Lower lobe of right lung (tissue), 2 donors: ENCODE measurements around the gene RPGR. TPM values are rescaled to one million over a fixed set of nuclear protein-coding genes. Genes with fewer than 3 reads are reported as not detected.

Source experiments
- ATAC-seq, 2 donors: fragments of 200-7000 bp; cut with Tn5 transposase; one replicate each; pipeline ENCODE4 v1.9.1; 2020 to 2022; ENCODE audit warnings: mild to moderate bottlenecking in 2 of 2, moderate library complexity in 2 of 2
- DNase-seq: peaks from one replicate; pipeline ENCODE4 v3.0.0-alpha.2; 2020
- H3K27ac ChIP-seq: fragments of 200-600 bp; one replicate; pipeline ENCODE4 v1.8.0; 2022
- H3K27me3 ChIP-seq: fragments of 200-600 bp; one replicate; pipeline ENCODE4 v1.8.0; 2022; ENCODE audit warnings: low read depth
- H3K36me3 ChIP-seq: fragments of 200-600 bp; one replicate; pipeline ENCODE4 v1.8.0; 2022; ENCODE audit warnings: mild to moderate bottlenecking
- H3K4me1 ChIP-seq: fragments of 200-600 bp; one replicate; pipeline ENCODE4 v1.8.0; 2022
- H3K4me3 ChIP-seq: fragments of 200-600 bp; one replicate; pipeline ENCODE4 v1.8.0; 2022; ENCODE audit warnings: mild to moderate bottlenecking
- H3K9me3 ChIP-seq: fragments of 200-600 bp; one replicate; pipeline ENCODE4 v1.8.0; 2022
- CTCF ChIP-seq: fragments of 200-600 bp; IDR thresholded peaks from one replicate; pipeline ENCODE4 v1.8.0; 2022; ENCODE audit warnings: antibody characterized with exemption, mild to moderate bottlenecking
- intact Hi-C: fragments of 100-400 bp; cut with DNase I; formaldehyde crosslinking; loops from one replicate; pipeline ENCODE4 v1.11.0; 2022
- total RNA-seq: library from RNA; stranded (reverse); fragmentation: NEBNext Ultra II Directional; extraction: Animal tissue kit (Norgen Biotek cat#: 25700); gene quantifications from one replicate; pipeline ENCODE4 v1.2.1, GENCODE V29; 2021
- donor health status: DM: no; HTN: yes; CAD: no; lungs with severe emphysema.

Gene RPGR
- total RNA-seq, 1 donor from 2014 or later, result 15.2 TPM

GRCh38 chrX:38327775-38328081 is 419 bp upstream of the RPGR start:
- ATAC-seq (no peak), DNase-seq (no peak)
- no peaks in the 10 kb centered on the region for H3K4me1 ChIP-seq
- H3K9me3 ChIP-seq, result no peaks in the 10 kb centered on the region
- H3K4me3 ChIP-seq, result peak overlapping the region; percentile 65
- intact Hi-C loops, result no loop called here
- H3K27me3 ChIP-seq, result no peaks in the 10 kb centered on the region
- H3K36me3 ChIP-seq, result no peaks in the 10 kb centered on the region
- no peak for TF ChIP-seq CTCF
- peak overlapping the region; percentile 95 for H3K27ac ChIP-seq

GRCh38 chrX:38326086-38326485 is 1.2 kb downstream of the RPGR start:
- intact Hi-C loops, result no loop called here

GRCh38 chrX:38320819-38321218 is 6.5 kb downstream of the RPGR start:
- H3K27ac ChIP-seq, result no peak overlapping the region
- no peak for TF ChIP-seq CTCF
- H3K27me3 ChIP-seq, result no peaks in the 10 kb centered on the region
- H3K4me1 ChIP-seq, result no peaks in the 10 kb centered on the region
- no peaks in the 10 kb centered on the region for H3K9me3 ChIP-seq
- intact Hi-C loops, result no loop called here
- H3K36me3 ChIP-seq, result peaks cover 20% of the 10 kb centered on the region
- no peak for ATAC-seq
- no peak overlapping the region for H3K4me3 ChIP-seq
- no peak for DNase-seq

More at GRCh38 chrX:38326086-38326485, 1.2 kb downstream of the RPGR start:
- Histone ChIP-seq H3K36me3 (no peaks in the 10 kb centered on the region), H3K27ac (peak overlapping the region; percentile 95), H3K9me3 (no peaks in the 10 kb centered on the region), H3K4me3 (peak overlapping the region; percentile 65), H3K4me1 (no peaks in the 10 kb centered on the region), H3K27me3 (no peaks in the 10 kb centered on the region)
- no peak for DNase-seq
- ATAC-seq, result no peak
- no peak for TF ChIP-seq CTCF

- Histone ChIP-seq H3K4me3 (no peak overlapping the region), H3K27ac (no peak overlapping the region), H3K4me1 (no peaks in the 10 kb centered on the region), H3K36me3 (peaks cover 20% of the 10 kb centered on the region), H3K9me3 (no peaks in the 10 kb centered on the region), H3K27me3 (no peaks in the 10 kb centered on the region)
- TF ChIP-seq CTCF, result no peak
- intact Hi-C loops, result no loop called here
- DNase-seq (no peak), ATAC-seq (no peak)
These were observed 8.7 kb downstream of the RPGR start for GRCh38 chrX:38318606-38319005.

GRCh38 chrX:38318196-38318595 is 9.1 kb downstream of the RPGR start:
- no peaks in the 10 kb centered on the region for H3K27me3 ChIP-seq

More at GRCh38 chrX:38318196-38318595, 9.1 kb downstream of the RPGR start:
- H3K36me3 ChIP-seq, result peaks cover 20% of the 10 kb centered on the region
- intact Hi-C loops, result no loop called here
- H3K4me1 ChIP-seq, result no peaks in the 10 kb centered on the region
- no peak overlapping the region for H3K4me3 ChIP-seq
- H3K27ac ChIP-seq, result no peak overlapping the region
- TF ChIP-seq CTCF, result no peak
- ATAC-seq, result no peak
- no peaks in the 10 kb centered on the region for H3K9me3 ChIP-seq
- DNase-seq, result no peak
